ENCODE data around the gene TSPY3. TPM values are rescaled to one million over a fixed set of nuclear protein-coding genes. Genes with fewer than 3 reads are reported as not detected.
"Not testable (repeated sequence)": the region's sequence is repeated elsewhere in the genome, so short reads cannot be mapped to it uniquely, and the experiment has no call there.

The TSPY3 gene, protein sequence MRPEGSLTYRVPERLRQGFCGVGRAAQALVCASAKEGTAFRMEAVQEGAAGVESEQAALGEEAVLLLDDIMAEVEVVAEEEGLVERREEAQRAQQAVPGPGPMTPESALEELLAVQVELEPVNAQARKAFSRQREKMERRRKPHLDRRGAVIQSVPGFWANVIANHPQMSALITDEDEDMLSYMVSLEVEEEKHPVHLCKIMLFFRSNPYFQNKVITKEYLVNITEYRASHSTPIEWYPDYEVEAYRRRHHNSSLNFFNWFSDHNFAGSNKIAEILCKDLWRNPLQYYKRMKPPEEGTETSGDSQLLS
- total RNA-seq: not detected in 2 replicates

GRCh38 chrY:9398121-9398520 is at the start of gene TSPY3:
Gene TSPY3 (plus strand): TSS chrY:9398421. CDS start chrY:9398467, 46 bp downstream.
- H2AFZ ChIP-seq (ENCODE audit: low read length); H3K36me3 ChIP-seq (ENCODE audit: insufficient read depth, low read length); DNase-seq (ENCODE audit: insufficient read length, low spot score, missing footprints); H3K27me3 ChIP-seq (ENCODE audit: insufficient read depth, low read length); H3K9me3 ChIP-seq (ENCODE audit: low read depth, low read length); H3K4me2 ChIP-seq (ENCODE audit: insufficient read depth, low read length); H4K20me1 ChIP-seq (ENCODE audit: insufficient read depth, low read length); H3K4me1 ChIP-seq (ENCODE audit: insufficient read depth, low read length); H3K79me2 ChIP-seq (ENCODE audit: insufficient read depth, low read length); H3K27ac ChIP-seq (ENCODE audit: low read depth, low read length); H3K4me3 ChIP-seq (ENCODE audit: insufficient read depth, low read length): not testable (repeated sequence)

DNA sequence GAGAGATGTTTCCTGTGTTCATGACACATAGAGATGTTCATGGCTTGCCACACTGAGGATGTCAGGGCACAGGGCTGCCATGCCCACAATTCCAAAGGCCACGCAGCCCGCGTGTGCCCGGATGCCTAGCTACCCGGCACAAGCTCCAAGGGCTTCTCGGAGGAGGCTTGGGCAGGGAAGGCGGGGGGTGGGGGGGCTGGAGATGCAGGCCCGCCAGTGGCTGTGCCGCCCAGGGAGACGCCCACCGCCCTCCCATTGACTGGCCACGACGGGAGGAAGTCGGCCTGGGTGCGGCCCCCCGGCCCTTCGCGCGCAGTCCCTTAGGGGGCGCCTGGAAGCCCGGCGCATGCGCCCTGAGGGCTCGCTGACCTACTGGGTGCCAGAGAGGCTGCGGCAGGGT is 40.7 kb upstream of the TSPY3 start, which contains the start of gene TSPY8:
TSS of gene TSPY8 (plus strand) at position 301 of the 400 bp plus-strand sequence. CDS start at position 347, 46 bp downstream.
- not testable (repeated sequence) for H3K4me1 ChIP-seq (ENCODE audit: insufficient read depth, low read length); H3K27me3 ChIP-seq (ENCODE audit: insufficient read depth, low read length); H3K36me3 ChIP-seq (ENCODE audit: insufficient read depth, low read length); H3K79me2 ChIP-seq (ENCODE audit: insufficient read depth, low read length); H3K27ac ChIP-seq (ENCODE audit: low read depth, low read length); H3K4me3 ChIP-seq (ENCODE audit: insufficient read depth, low read length); DNase-seq (ENCODE audit: insufficient read length, low spot score, missing footprints); H2AFZ ChIP-seq (ENCODE audit: low read length); H4K20me1 ChIP-seq (ENCODE audit: insufficient read depth, low read length); H3K4me2 ChIP-seq (ENCODE audit: insufficient read depth, low read length); H3K9me3 ChIP-seq (ENCODE audit: low read depth, low read length)

GRCh38 chrY:9396527-9396926 is 1.7 kb upstream of the TSPY3 start:
- not testable (repeated sequence) for H3K9me3 ChIP-seq (ENCODE audit: low read depth, low read length); H3K79me2 ChIP-seq (ENCODE audit: insufficient read depth, low read length); DNase-seq (ENCODE audit: insufficient read length, low spot score, missing footprints); H3K4me1 ChIP-seq (ENCODE audit: insufficient read depth, low read length); H4K20me1 ChIP-seq (ENCODE audit: insufficient read depth, low read length); H3K4me3 ChIP-seq (ENCODE audit: insufficient read depth, low read length); H3K27me3 ChIP-seq (ENCODE audit: insufficient read depth, low read length); H3K4me2 ChIP-seq (ENCODE audit: insufficient read depth, low read length); H3K27ac ChIP-seq (ENCODE audit: low read depth, low read length); H2AFZ ChIP-seq (ENCODE audit: low read length); H3K36me3 ChIP-seq (ENCODE audit: insufficient read depth, low read length)

Other genes starting within 250 kb of the TSPY3 start
- not detected in 2 replicates for gene TSPY4, start 61.0 kb upstream of the TSPY3 start, total RNA-seq
- not detected in 2 replicates for gene TSPY8, start 40.6 kb upstream of the TSPY3 start, total RNA-seq
- gene TSPY1, start 68.5 kb downstream of the TSPY3 start, total RNA-seq: not detected in 2 replicates
- gene TSPY9, start 88.8 kb downstream of the TSPY3 start, total RNA-seq: not detected in 2 replicates
- gene TSPY10, start 129.5 kb downstream of the TSPY3 start, total RNA-seq: not detected in 2 replicates

All from osteoblast (primary cell).